GM12864 (cell line): ENCODE results near the gene EIF1B.

Experiments used
- DNase-seq: peaks from one replicate; pipeline ENCODE4 v3.0.0-alpha.2; 2011; ENCODE audit warnings: low read depth
- H3K4me3 ChIP-seq: 2 replicates; pipeline ENCODE4 v1.5.1; 2011; ENCODE audit warnings: mild to moderate bottlenecking, low read depth, low read length, control low read depth
- CTCF ChIP-seq: IDR thresholded peaks from 2 replicates; pipeline ENCODE4 v1.5.1; 2011; ENCODE audit warnings: low read depth, mild to moderate bottlenecking, moderate library complexity, low read length, control low read depth, inconsistent platforms; ENCODE audit errors: missing control alignments

EIF1B gene

GRCh38 chr3:40309418-40309924 lies at the start of gene EIF1B:
EIF1B (plus strand) TSS chr3:40309707; CDS start chr3:40309942, 235 bp downstream.
- peak; percentile 92 for TF ChIP-seq CTCF
- DNase-seq = peak; percentile 92
- peak within 1 kb of the TSS; percentile 92 for H3K4me3 ChIP-seq

GRCh38 chr3:40262331-40262730 lies 47.2 kb upstream of the EIF1B start:
- DNase-seq = no peak
- H3K4me3 ChIP-seq = no peak overlapping the region
- no peak for TF ChIP-seq CTCF

- no peak overlapping the region for H3K4me3 ChIP-seq
- DNase-seq = no peak
- TF ChIP-seq CTCF = no peak
Measured at GRCh38 chr3:40264451-40264850, 45.1 kb upstream of the EIF1B start.

GRCh38 chr3:40265181-40265580 lies 44.3 kb upstream of the EIF1B start:
- no peak overlapping the region for H3K4me3 ChIP-seq
- no peak for TF ChIP-seq CTCF
- no peak for DNase-seq

- DNase-seq = no peak
Measured at GRCh38 chr3:40267937-40268724, 41.4 kb upstream of the EIF1B start.

GRCh38 chr3:40268802-40269524 lies 40.5 kb upstream of the EIF1B start:
- no peak for TF ChIP-seq CTCF
- H3K4me3 ChIP-seq = no peak overlapping the region
- DNase-seq = no peak

More at GRCh38 chr3:40267937-40268724, 41.4 kb upstream of the EIF1B start:
- H3K4me3 ChIP-seq = no peak overlapping the region
- no peak for TF ChIP-seq CTCF

GRCh38 chr3:40278791-40279190 lies 30.7 kb upstream of the EIF1B start:
- no peak overlapping the region for H3K4me3 ChIP-seq
- no peak for TF ChIP-seq CTCF
- no peak for DNase-seq
